ENCODE results near the gene NKX2-2.

The NKX2-2 gene

GRCh38 chr20:21520702-21521595 lies 7.1 kb upstream of the NKX2-2 start:
- Histone ChIP-seq H3K9me3 (ENCODE audit: control insufficient read depth, low read length) (peaks cover 10% of the 10 kb centered on the region), H3K4me1 (ENCODE audit: control insufficient read depth, insufficient read depth, low read length) (no peaks in the 10 kb centered on the region), H3K27me3 (replicated peaks; ENCODE audit: control insufficient read depth, insufficient read depth, low read length) (peaks cover 82% of the 10 kb centered on the region), H3K36me3 (ENCODE audit: control insufficient read depth, insufficient read depth, low read length, severe bottlenecking) (no peaks in the 10 kb centered on the region), H3K4me3 (ENCODE audit: low read length) (no peak overlapping the region), H3K9ac (ENCODE audit: low read length) (no peak overlapping the region)
- DNase-seq (ENCODE audit: low read depth), result no peak

DNA sequence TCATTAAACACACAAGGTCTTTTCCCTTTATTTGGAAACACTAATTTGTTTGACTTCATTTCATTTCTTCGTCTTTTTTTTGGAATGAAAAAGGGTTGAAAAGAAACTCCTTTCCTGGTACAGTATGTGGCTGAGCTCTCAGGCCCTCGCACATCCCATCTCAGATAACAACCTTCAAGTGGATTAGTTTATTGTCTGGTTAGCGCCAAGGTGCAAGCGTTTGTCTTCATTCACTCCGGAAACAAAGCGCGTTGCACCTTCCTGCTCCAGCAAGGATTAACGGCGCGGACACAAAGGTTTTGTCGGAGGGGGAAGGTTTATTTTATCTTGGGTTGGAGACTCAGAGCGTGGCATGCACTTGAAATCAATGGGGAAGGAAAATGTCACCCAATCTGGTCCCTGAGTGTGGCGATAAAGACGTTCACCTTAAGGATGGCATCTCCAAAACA lies 5.3 kb upstream of the NKX2-2 start:
- Histone ChIP-seq H3K4me1 (ENCODE audit: control insufficient read depth, insufficient read depth, low read length) (no peaks in the 10 kb centered on the region), H3K27me3 (replicated peaks; ENCODE audit: control insufficient read depth, insufficient read depth, low read length) (peaks cover 74% of the 10 kb centered on the region), H3K36me3 (ENCODE audit: control insufficient read depth, insufficient read depth, low read length, severe bottlenecking) (no peaks in the 10 kb centered on the region), H3K9ac (ENCODE audit: low read length) (no peak overlapping the region), H3K9me3 (ENCODE audit: control insufficient read depth, low read length) (no peaks in the 10 kb centered on the region), H3K4me3 (ENCODE audit: low read length) (no peak overlapping the region)
- DNase-seq (ENCODE audit: low read depth), result no peak

GRCh38 chr20:21518292-21518991 lies 4.6 kb upstream of the NKX2-2 start:
- H3K27me3 ChIP-seq (replicated peaks; ENCODE audit: control insufficient read depth, insufficient read depth, low read length), result peaks cover 71% of the 10 kb centered on the region

DNA sequence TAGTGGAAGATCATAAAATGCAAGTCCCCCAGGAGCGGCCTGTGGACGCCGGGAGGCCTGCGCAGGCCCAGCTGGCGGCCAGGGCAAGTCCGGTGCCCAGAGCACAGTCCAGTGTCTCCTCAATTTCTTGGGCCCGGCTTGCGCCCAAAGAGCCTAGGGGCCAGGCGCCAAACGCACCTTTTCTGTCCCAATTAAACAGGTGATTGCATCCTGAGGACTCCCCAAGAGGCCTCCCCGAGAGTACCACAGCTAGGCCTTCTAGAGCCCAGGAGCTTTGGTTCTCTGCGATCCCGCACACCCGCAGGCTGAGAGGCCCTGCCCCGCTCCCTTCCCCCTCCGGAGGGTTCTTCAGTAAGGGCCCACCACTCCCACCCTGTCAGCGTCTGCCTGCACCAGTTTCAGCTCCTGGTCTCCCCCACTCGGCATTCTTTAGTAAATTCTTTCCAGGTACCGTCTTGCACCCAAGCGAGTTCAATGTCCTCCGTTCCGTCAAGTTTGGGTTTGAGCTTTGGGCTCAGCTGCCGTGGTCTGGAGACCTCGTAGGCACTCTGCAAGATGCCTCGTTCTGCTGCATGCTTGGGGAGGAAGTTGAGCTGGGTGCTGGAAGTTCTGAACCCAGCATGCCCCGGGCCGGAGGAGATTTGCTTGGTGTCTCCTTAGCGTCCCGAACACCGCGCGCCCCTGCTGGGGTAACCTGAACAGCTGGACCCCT lies 3.9 kb upstream of the NKX2-2 start:
- Histone ChIP-seq H3K4me1 (ENCODE audit: control insufficient read depth, insufficient read depth, low read length) (peaks cover 5% of the 10 kb centered on the region), H3K9me3 (ENCODE audit: control insufficient read depth, low read length) (no peaks in the 10 kb centered on the region), H3K27me3 (replicated peaks; ENCODE audit: control insufficient read depth, insufficient read depth, low read length) (peaks cover 71% of the 10 kb centered on the region), H3K9ac (ENCODE audit: low read length) (no peak overlapping the region), H3K4me3 (ENCODE audit: low read length) (no peak overlapping the region), H3K36me3 (ENCODE audit: control insufficient read depth, insufficient read depth, low read length, severe bottlenecking) (no peaks in the 10 kb centered on the region)
- DNase-seq (ENCODE audit: low read depth), result no peak

More at GRCh38 chr20:21518292-21518991, 4.6 kb upstream of the NKX2-2 start:
- DNase-seq (ENCODE audit: low read depth), result no peak
- Histone ChIP-seq H3K36me3 (ENCODE audit: control insufficient read depth, insufficient read depth, low read length, severe bottlenecking) (no peaks in the 10 kb centered on the region), H3K9me3 (ENCODE audit: control insufficient read depth, low read length) (no peaks in the 10 kb centered on the region), H3K9ac (ENCODE audit: low read length) (no peak overlapping the region), H3K4me1 (ENCODE audit: control insufficient read depth, insufficient read depth, low read length) (no peaks in the 10 kb centered on the region), H3K4me3 (ENCODE audit: low read length) (no peak overlapping the region)

GRCh38 chr20:21516861-21517565 lies 3.1 kb upstream of the NKX2-2 start:
- Histone ChIP-seq H3K9me3 (ENCODE audit: control insufficient read depth, low read length) (no peaks in the 10 kb centered on the region), H3K36me3 (ENCODE audit: control insufficient read depth, insufficient read depth, low read length, severe bottlenecking) (no peaks in the 10 kb centered on the region), H3K9ac (ENCODE audit: low read length) (no peak overlapping the region), H3K27me3 (replicated peaks; ENCODE audit: control insufficient read depth, insufficient read depth, low read length) (peaks cover 78% of the 10 kb centered on the region), H3K4me3 (ENCODE audit: low read length) (no peak overlapping the region), H3K4me1 (ENCODE audit: control insufficient read depth, insufficient read depth, low read length) (peaks cover 12% of the 10 kb centered on the region)
- no peak for DNase-seq (ENCODE audit: low read depth)

DNA sequence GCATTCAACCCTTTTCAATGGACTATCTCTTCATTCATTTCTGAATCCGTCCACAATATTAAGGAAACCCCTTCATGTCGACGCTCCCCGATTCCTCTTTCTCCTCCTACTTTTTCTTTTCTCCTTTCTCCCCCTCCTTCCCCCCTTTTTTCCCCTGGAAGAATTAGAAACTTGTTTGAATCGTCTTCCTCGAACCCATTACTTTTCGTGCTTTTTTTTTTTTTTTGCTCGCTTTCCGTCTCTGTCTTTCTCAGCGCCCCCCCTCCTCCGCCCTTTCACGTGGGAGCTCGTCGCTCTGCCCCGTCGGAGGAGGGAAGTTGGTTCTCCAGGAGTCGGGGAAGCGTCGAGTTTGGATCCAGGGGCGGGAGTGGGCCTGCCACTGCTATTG lies 2.3 kb upstream of the NKX2-2 start:
- H3K9ac ChIP-seq (ENCODE audit: low read length), result no peak overlapping the region
- H3K9me3 ChIP-seq (ENCODE audit: control insufficient read depth, low read length), result no peaks in the 10 kb centered on the region
- H3K27me3 ChIP-seq (replicated peaks; ENCODE audit: control insufficient read depth, insufficient read depth, low read length), result peaks cover 82% of the 10 kb centered on the region
- peaks cover 12% of the 10 kb centered on the region for H3K4me1 ChIP-seq (ENCODE audit: control insufficient read depth, insufficient read depth, low read length)
- H3K4me3 ChIP-seq (ENCODE audit: low read length), result no peak overlapping the region
- no peaks in the 10 kb centered on the region for H3K36me3 ChIP-seq (ENCODE audit: control insufficient read depth, insufficient read depth, low read length, severe bottlenecking)
- no peak for DNase-seq (ENCODE audit: low read depth)

DNA sequence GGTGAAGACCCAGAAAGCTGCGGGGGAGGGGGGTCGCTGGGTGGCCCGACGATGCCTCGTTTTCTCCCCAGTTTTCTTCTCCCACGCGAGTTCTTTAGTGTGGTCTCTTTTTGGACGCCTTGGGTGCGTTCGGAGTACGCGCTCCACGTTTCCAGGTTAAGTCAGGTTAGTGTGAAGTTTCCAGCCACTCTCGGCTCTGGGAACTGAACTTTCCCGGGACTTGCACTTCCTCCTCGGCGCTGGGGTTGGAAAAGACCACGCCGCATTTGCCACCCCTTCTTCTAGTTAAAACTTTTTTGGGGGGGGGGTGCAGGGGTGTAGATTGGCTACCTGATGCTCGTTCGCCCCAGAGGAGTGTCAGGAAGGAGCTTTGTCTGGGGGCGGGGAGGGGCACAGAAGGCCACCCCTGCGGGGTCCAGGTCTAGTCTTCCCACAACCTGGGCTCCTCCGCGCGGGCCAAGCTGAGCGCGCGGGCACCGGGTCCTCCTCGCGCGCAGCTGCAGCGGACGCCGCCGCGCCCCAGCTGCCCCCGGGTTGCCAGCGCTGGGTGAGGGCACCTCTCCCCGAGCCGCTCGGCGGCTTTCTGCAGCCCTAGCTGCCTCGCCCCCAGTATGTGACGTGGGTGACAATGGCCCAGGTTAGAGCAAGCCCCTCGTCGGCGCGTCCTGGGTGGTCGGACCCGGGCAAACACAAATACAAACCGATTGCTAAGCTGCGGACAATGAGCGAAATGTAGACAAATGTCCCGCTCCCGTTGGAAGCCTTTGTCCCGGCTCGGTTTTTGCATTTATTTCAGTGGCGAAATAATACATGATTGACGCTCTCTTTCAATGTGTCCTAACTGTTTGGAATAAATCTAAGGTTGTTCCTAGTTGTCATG lies 1.7 kb upstream of the NKX2-2 start:
- peaks cover 12% of the 10 kb centered on the region for H3K4me1 ChIP-seq (ENCODE audit: control insufficient read depth, insufficient read depth, low read length)
- DNase-seq (ENCODE audit: low read depth), result no peak
- H3K27me3 ChIP-seq (replicated peaks; ENCODE audit: control insufficient read depth, insufficient read depth, low read length), result peaks cover 76% of the 10 kb centered on the region
- no peak overlapping the region for H3K9ac ChIP-seq (ENCODE audit: low read length)
- no peaks in the 10 kb centered on the region for H3K36me3 ChIP-seq (ENCODE audit: control insufficient read depth, insufficient read depth, low read length, severe bottlenecking)
- no peaks in the 10 kb centered on the region for H3K9me3 ChIP-seq (ENCODE audit: control insufficient read depth, low read length)
- H3K4me3 ChIP-seq (ENCODE audit: low read length), result no peak overlapping the region

DNA sequence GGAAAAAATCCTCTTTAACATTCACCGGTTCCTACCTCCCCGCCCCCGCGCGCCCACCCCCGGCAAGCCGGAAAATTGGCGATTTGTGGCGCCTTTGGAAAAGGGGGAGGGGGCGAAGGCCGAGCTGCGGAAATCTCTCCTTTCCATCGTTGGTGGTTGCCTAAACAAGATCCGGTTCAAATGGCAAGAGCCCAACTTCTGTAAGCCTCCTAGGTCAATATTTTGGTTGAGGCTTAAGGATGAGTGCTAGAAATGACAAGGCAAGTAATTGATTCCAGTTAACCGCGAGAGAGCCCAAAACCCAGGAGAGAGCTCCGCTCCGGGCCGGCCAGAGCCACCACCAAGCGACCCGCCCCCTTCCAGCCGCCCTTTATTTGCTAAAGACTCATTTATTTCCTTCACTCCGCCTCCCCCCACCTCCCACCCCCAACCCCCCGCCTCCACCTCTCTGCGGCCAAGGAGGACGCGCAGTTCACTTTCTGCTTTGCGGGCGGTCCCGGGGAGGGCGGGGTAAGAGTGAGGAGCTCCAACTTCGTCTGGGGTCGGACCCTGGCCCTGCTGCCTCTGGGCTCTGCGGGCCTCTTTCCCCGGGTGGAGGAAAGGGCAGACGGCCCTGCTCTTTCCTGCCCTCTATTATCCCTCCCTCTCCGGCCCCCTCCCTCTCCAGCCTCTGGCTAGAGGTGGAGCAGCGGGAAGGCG lies 838 bp upstream of the NKX2-2 start:
- H3K4me1 ChIP-seq (ENCODE audit: control insufficient read depth, insufficient read depth, low read length), result peaks cover 16% of the 10 kb centered on the region
- no peak for DNase-seq (ENCODE audit: low read depth)
- no peaks in the 10 kb centered on the region for H3K36me3 ChIP-seq (ENCODE audit: control insufficient read depth, insufficient read depth, low read length, severe bottlenecking)
- no peaks in the 10 kb centered on the region for H3K9me3 ChIP-seq (ENCODE audit: control insufficient read depth, low read length)
- H3K4me3 ChIP-seq (ENCODE audit: low read length), result no peak overlapping the region
- H3K9ac ChIP-seq (ENCODE audit: low read length), result no peak overlapping the region
- peaks cover 72% of the 10 kb centered on the region for H3K27me3 ChIP-seq (replicated peaks; ENCODE audit: control insufficient read depth, insufficient read depth, low read length)

- no peaks in the 10 kb centered on the region for H3K36me3 ChIP-seq (ENCODE audit: control insufficient read depth, insufficient read depth, low read length, severe bottlenecking)
- H3K27me3 ChIP-seq (replicated peaks; ENCODE audit: control insufficient read depth, insufficient read depth, low read length), result peaks cover 72% of the 10 kb centered on the region
- no peak for DNase-seq (ENCODE audit: low read depth)
- no peak overlapping the region for H3K4me3 ChIP-seq (ENCODE audit: low read length)
- peaks cover 19% of the 10 kb centered on the region for H3K4me1 ChIP-seq (ENCODE audit: control insufficient read depth, insufficient read depth, low read length)
- no peaks in the 10 kb centered on the region for H3K9me3 ChIP-seq (ENCODE audit: control insufficient read depth, low read length)
- H3K9ac ChIP-seq (ENCODE audit: low read length), result no peak overlapping the region
Observed at GRCh38 chr20:21513181-21513663, 642 bp downstream of the NKX2-2 start.

Measured in adipocyte (in vitro differentiated cells).